Tibial nerve (tissue), 4 donors: Measurements from ENCODE around the gene PTPRF. TPM values are rescaled to one million over a fixed set of nuclear protein-coding genes. Genes with fewer than 3 reads are reported as not detected.

Experiments
- DNase-seq, 2 donors: peaks; one replicate each; pipeline ENCODE4 v3.0.0-alpha.2; 2019; ENCODE audit warnings: low spot score in 2 of 2
- H3K27ac ChIP-seq, 4 donors: fragments of 200-600 bp; sonication (generic) in 3 of 4; one replicate each; pipeline ENCODE4 v1.5.1; 2017 to 2019; ENCODE audit warnings: mild to moderate bottlenecking in 1 of 4
- H3K27me3 ChIP-seq, 2 donors: fragments of 200-600 bp; sonication (generic) in 1 of 2; one replicate each; pipeline versions ENCODE4 v1.5.1 to v1.6.0; 2017 to 2019
- H3K36me3 ChIP-seq, 3 donors: fragments of 200-600 bp; sonication (generic); one replicate each; pipeline ENCODE4 v1.5.1; 2018 to 2019
- H3K4me1 ChIP-seq, 4 donors: fragments of 200-600 bp; sonication (generic) in 3 of 4; one replicate each; pipeline ENCODE4 v1.5.1; 2017 to 2019
- H3K4me3 ChIP-seq, 4 donors: fragments of 200-600 bp; sonication (generic) in 3 of 4; one replicate each; pipeline ENCODE4 v1.5.1; 2017 to 2019; ENCODE audit warnings: mild to moderate bottlenecking in 1 of 4, moderate library complexity in 1 of 4
- H3K9me3 ChIP-seq, 4 donors: fragments of 200-600 bp; sonication (generic) in 3 of 4; one replicate each; pipeline ENCODE4 v1.5.1; 2017 to 2019
- CTCF ChIP-seq, 5 experiments: fragments of 200-600 bp in 3 of 5; fragments of 450-650 bp in 2 of 5; sonication (generic) in 3 of 5; IDR thresholded peaks; one replicate each; pipeline ENCODE4 v1.5.1; 2016 to 2019; ENCODE audit warnings: antibody characterized with exemption in 5 of 5, mild to moderate bottlenecking in 3 of 5, moderate library complexity in 2 of 5
- EP300 ChIP-seq, 2 donors: sonication (generic); formaldehyde crosslinking; IDR thresholded peaks; one replicate each; pipeline ENCODE4 v1.6.1; 2017; ENCODE audit warnings: antibody characterized with exemption in 2 of 2, mild to moderate bottlenecking in 1 of 2
- POLR2A ChIP-seq, 2 donors: fragments of 450-650 bp; IDR thresholded peaks; one replicate each; pipeline ENCODE4 v1.6.1; 2017; ENCODE audit warnings: antibody characterized with exemption in 2 of 2, mild to moderate bottlenecking in 2 of 2, moderate library complexity in 2 of 2
- WGBS, 2 donors: methylation state at CpG; one replicate each; pipeline ENCODE4 v1.1.5; 2018; 5-methylcytosine and 5-hydroxymethylcytosine counted together
- total RNA-seq, 4 donors: library from RNA; depleted of rRNA; stranded (reverse); fragments of >200 nt; gene quantifications; one replicate each; pipeline ENCODE4 v1.1.0, GENCODE V29; 2016

Gene PTPRF
- total RNA-seq, 4 donors from 2014 or later: 72.0 to 112 (median 92.5) TPM

GRCh38 chr1:43659212-43660166 lies 128.8 kb downstream of the PTPRF start:
- WGBS, 2 donors: 89 to 91% methylated on average over 14 of the region's 14 CpGs
- TF ChIP-seq CTCF (IDR thresholded peaks at IDR 0.05): no peak
- no peak for TF ChIP-seq POLR2A (IDR thresholded peaks at IDR 0.05)
- no peak for TF ChIP-seq EP300 (IDR thresholded peaks at IDR 0.05)

GRCh38 chr1:43660355-43660754 lies 129.7 kb downstream of the PTPRF start:
- Histone ChIP-seq H3K27me3 (no peaks in the 10 kb centered on the region), H3K9me3 (no peaks in the 10 kb centered on the region), H3K27ac (no peak overlapping the region), H3K36me3 (peaks cover 5 to 100% (median 58%) of the 10 kb centered on the region in 3 donors), H3K4me3 (no peak overlapping the region), H3K4me1 (no peaks in the 10 kb centered on the region)
- WGBS, 2 donors: 57 to 67% methylated on average over 4 of the region's 4 CpGs
- TF ChIP-seq CTCF (IDR thresholded peaks at IDR 0.05): peak in 1 of 5 experiments; percentile 4
- TF ChIP-seq POLR2A (IDR thresholded peaks at IDR 0.05): no peak
- no peak for TF ChIP-seq EP300 (IDR thresholded peaks at IDR 0.05)
- no peak for DNase-seq

More at GRCh38 chr1:43659212-43660166, 128.8 kb downstream of the PTPRF start:
- DNase-seq: no peak
- H3K27me3 ChIP-seq: no peaks in the 10 kb centered on the region
- H3K4me3 ChIP-seq: no peak overlapping the region
- peaks cover 5 to 100% (median 58%) of the 10 kb centered on the region in 3 donors for H3K36me3 ChIP-seq
- H3K4me1 ChIP-seq: no peaks in the 10 kb centered on the region
- no peak overlapping the region for H3K27ac ChIP-seq
- H3K9me3 ChIP-seq: no peaks in the 10 kb centered on the region

GRCh38 chr1:43664369-43664768 lies 133.7 kb downstream of the PTPRF start:
- H3K4me1 ChIP-seq: no peaks in the 10 kb centered on the region
- no peaks in the 10 kb centered on the region for H3K27me3 ChIP-seq
- no peaks in the 10 kb centered on the region for H3K9me3 ChIP-seq
- TF ChIP-seq EP300 (IDR thresholded peaks at IDR 0.05): no peak
- no peak for TF ChIP-seq POLR2A (IDR thresholded peaks at IDR 0.05)
- TF ChIP-seq CTCF (IDR thresholded peaks at IDR 0.05): no peak
- peaks cover 8 to 100% (median 77%) of the 10 kb centered on the region in 3 donors for H3K36me3 ChIP-seq
- no peak for DNase-seq
- WGBS, 2 donors: 86 to 88% methylated on average over 4 of the region's 4 CpGs
- H3K4me3 ChIP-seq: no peak overlapping the region
- no peak overlapping the region for H3K27ac ChIP-seq

GRCh38 chr1:43666608-43667007 lies 135.9 kb downstream of the PTPRF start:
- Histone ChIP-seq H3K9me3 (no peaks in the 10 kb centered on the region), H3K4me3 (no peak overlapping the region), H3K27me3 (no peaks in the 10 kb centered on the region), H3K4me1 (no peaks in the 10 kb centered on the region), H3K27ac (no peak overlapping the region), H3K36me3 (peaks cover 10 to 100% (median 79%) of the 10 kb centered on the region in 3 donors)
- no peak for DNase-seq
- no peak for TF ChIP-seq CTCF (IDR thresholded peaks at IDR 0.05)
- TF ChIP-seq POLR2A (IDR thresholded peaks at IDR 0.05): no peak
- TF ChIP-seq EP300 (IDR thresholded peaks at IDR 0.05): no peak

- WGBS, 2 donors: 90 to 91% methylated on average over 7 of the region's 7 CpGs
- no peak overlapping the region for H3K4me3 ChIP-seq
- H3K27me3 ChIP-seq: no peaks in the 10 kb centered on the region
- no peak for TF ChIP-seq EP300 (IDR thresholded peaks at IDR 0.05)
- TF ChIP-seq CTCF (IDR thresholded peaks at IDR 0.05): no peak
- no peaks in the 10 kb centered on the region for H3K9me3 ChIP-seq
- peaks cover 10 to 100% (median 56%) of the 10 kb centered on the region in 3 donors for H3K36me3 ChIP-seq
- no peak overlapping the region for H3K27ac ChIP-seq
- no peaks in the 10 kb centered on the region for H3K4me1 ChIP-seq
- DNase-seq: no peak
Measured at GRCh38 chr1:43668956-43669355, 138.3 kb downstream of the PTPRF start.
